GM13976 (cell line): ENCODE measurements around the gene GPR137C.
"Not testable (repeated sequence)": the region's sequence is repeated elsewhere in the genome, so short reads cannot be mapped to it uniquely, and the experiment has no call there.

Source experiments
- DNase-seq: peaks from one replicate; pipeline ENCODE4 v3.0.0; 2012; ENCODE audit warnings: low spot score
- CTCF ChIP-seq: IDR thresholded peaks from 2 replicates; pipeline ENCODE4 v1.5.1; 2012; ENCODE audit warnings: borderline replicate concordance, mild to moderate bottlenecking; ENCODE audit not compliant: insufficient read depth; ENCODE audit errors: extremely low read depth, missing control alignments, control extremely low read depth
- in situ Hi-C: fragments of 300-500 bp; cut with MboI; formaldehyde crosslinking; loops from one replicate; pipeline ENCODE4 v1.12.0; 2022; ENCODE audit warnings: low sequenced_read_pairs, mixed read lengths, inconsistent platforms; ENCODE audit not compliant: unreplicated experiment

The GPR137C gene

DNA sequence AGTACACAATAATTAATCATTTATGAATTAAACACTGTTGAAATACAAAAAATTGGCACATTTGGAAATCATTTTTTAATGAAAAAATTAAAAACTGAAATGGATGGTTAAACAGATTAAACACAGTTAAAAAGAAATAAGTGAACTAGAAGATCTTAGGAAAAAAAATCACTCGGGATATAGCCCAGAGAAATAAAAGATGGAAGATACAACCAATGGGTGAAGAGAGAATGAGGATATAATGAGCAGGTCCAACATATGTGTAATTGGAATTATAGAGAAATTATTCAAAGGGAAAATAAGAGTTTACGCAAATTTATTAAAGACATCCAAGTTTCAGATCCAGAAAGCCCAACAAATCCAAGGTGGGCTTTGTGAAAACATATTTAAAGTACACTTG, 6.1 kb downstream of the GPR137C start:
- TF ChIP-seq CTCF, result no peak
- in situ Hi-C loops, result no loop called here
- no peak for DNase-seq

- TF ChIP-seq CTCF, result no peak
- in situ Hi-C loops, result no loop called here
- DNase-seq, result no peak
These were observed 10.5 kb downstream of the GPR137C start for GRCh38 chr14:52563120-52563519.

- in situ Hi-C loops, DNase-seq: not testable (repeated sequence)
These were observed 15.8 kb downstream of the GPR137C start for GRCh38 chr14:52568454-52568853.

GRCh38 chr14:52575858-52576257, 23.2 kb downstream of the GPR137C start:
- in situ Hi-C loops, result no loop called here
- TF ChIP-seq CTCF, result no peak
- no peak for DNase-seq

DNA sequence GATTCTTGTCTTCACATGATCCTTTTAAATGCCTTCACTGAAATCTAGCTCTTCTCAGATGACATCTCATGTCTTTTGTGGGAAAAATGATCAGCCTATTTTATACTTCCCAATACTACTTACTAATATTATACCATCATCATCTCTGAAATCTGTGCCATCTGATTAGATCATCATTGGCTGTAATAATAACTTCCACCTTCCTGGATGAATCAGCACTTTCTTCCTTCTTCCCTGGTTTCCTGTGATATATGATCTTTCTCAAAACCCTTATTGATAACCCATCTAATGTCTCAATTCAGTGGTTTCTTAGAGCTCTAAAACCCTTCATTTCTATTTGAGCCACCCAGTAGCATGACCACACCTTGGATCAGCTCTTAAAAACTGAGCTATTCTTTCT, 30.9 kb downstream of the GPR137C start:
- no peak for TF ChIP-seq CTCF
- in situ Hi-C loops, result no loop called here
- no peak for DNase-seq

DNA sequence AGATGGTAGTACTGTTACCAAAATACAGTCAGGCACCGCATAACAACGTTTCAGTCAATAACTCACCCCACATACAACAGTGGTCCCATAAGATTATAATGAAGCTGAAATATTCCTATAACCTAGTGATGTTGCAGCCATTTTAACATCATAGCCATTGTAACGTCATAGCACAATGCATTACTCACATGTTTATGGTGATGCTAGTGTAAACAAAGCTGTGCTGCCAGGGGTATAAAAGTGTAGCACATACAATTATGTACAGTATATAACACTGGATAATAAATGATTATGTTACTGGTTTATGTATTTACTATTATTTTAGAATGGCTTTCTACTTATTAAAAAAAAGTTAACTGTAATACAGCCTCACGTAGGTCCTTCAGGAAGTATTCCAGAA, 37.0 kb downstream of the GPR137C start:
- in situ Hi-C loops, result no loop called here
- TF ChIP-seq CTCF, result no peak
- DNase-seq, result no peak

DNA sequence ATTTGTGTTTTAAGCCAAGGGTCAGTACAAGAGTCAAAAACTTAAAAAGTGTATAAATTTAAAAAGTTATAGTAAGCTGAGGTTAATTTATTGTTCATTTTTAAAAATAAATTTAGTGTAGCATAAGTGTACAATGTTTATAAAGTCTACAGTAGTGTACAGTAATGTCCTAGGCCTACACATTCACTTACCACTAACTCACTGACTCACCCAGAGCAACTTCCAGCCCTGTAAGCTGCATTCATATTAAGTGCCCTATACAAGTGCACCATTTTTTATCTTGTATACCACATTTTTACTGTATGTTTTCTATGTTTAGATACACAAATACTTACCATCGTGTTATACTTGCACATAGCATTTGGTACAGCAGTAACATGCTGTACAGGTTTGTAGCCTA, 37.7 kb downstream of the GPR137C start:
- in situ Hi-C loops, result no loop called here
- TF ChIP-seq CTCF, result no peak
- DNase-seq, result no peak

GRCh38 chr14:52596320-52596719, 43.7 kb downstream of the GPR137C start:
- no peak for TF ChIP-seq CTCF
- in situ Hi-C loops, result no loop called here
- DNase-seq, result no peak
